ENCODE data around the gene SIN3A. TPM values are rescaled to one million over a fixed set of nuclear protein-coding genes. Genes with fewer than 3 reads are reported as not detected.
A peak's percentile ranks its signal among the peaks of the same experiment; 100 is the strongest.

SIN3A gene
- total RNA-seq, 1 donor from 2014 or later = 96.4 TPM

- H3K36me3 Mint-ChIP-seq (ENCODE audit: insufficient read depth) = peaks cover 28% of the 10 kb centered on the region
- peaks cover 13% of the 10 kb centered on the region for H3K4me1 Mint-ChIP-seq (ENCODE audit: low read depth)
- DNase-seq (ENCODE audit: low spot score, unreplicated experiment) = no peak
- TF ChIP-seq, protein P1, sequence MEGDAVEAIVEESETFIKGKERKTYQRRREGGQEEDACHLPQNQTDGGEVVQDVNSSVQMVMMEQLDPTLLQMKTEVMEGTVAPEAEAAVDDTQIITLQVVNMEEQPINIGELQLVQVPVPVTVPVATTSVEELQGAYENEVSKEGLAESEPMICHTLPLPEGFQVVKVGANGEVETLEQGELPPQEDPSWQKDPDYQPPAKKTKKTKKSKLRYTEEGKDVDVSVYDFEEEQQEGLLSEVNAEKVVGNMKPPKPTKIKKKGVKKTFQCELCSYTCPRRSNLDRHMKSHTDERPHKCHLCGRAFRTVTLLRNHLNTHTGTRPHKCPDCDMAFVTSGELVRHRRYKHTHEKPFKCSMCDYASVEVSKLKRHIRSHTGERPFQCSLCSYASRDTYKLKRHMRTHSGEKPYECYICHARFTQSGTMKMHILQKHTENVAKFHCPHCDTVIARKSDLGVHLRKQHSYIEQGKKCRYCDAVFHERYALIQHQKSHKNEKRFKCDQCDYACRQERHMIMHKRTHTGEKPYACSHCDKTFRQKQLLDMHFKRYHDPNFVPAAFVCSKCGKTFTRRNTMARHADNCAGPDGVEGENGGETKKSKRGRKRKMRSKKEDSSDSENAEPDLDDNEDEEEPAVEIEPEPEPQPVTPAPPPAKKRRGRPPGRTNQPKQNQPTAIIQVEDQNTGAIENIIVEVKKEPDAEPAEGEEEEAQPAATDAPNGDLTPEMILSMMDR (IDR thresholded peaks at IDR 0.05; ENCODE audit: unreplicated experiment) = no peak
- no peaks in the 10 kb centered on the region for H3K27me3 Mint-ChIP-seq
- no peak overlapping the region for H3K4me3 Mint-ChIP-seq (ENCODE audit: low read depth)
- no peak overlapping the region for H3K27ac Mint-ChIP-seq
- no peaks in the 10 kb centered on the region for H3K9me3 Mint-ChIP-seq (ENCODE audit: low read depth)
Measured at GRCh38 chr15:75371901-75372688, 79.4 kb downstream of the SIN3A start.

DNA sequence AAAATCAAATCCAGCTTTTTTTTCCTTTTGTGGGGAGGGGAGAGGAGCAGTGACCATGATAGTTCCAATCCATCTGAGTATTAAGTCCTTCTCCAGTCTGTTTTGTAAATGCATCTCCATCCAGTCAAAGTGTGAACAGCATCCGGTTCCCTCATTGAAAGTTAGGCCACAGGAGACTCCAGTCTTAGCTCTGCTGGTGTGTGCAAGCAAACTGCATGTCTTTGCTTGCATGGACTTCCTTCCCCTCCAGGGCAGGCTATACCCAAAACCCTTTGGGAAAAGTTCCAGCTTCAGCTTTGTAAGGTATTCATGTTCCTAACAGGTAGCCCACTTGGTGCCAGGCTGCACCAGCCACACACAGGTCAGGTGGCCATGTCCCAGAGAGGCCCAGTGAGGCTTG, 80.0 kb downstream of the SIN3A start:
- no peak overlapping the region for H3K27ac Mint-ChIP-seq
- no peaks in the 10 kb centered on the region for H3K27me3 Mint-ChIP-seq
- peaks cover 13% of the 10 kb centered on the region for H3K4me1 Mint-ChIP-seq (ENCODE audit: low read depth)
- no peak for DNase-seq (ENCODE audit: low spot score, unreplicated experiment)
- TF ChIP-seq, protein P1 (IDR thresholded peaks at IDR 0.05; ENCODE audit: unreplicated experiment) = no peak
- H3K4me3 Mint-ChIP-seq (ENCODE audit: low read depth) = no peak overlapping the region
- no peaks in the 10 kb centered on the region for H3K9me3 Mint-ChIP-seq (ENCODE audit: low read depth)
- H3K36me3 Mint-ChIP-seq (ENCODE audit: insufficient read depth) = peaks cover 27% of the 10 kb centered on the region

DNA sequence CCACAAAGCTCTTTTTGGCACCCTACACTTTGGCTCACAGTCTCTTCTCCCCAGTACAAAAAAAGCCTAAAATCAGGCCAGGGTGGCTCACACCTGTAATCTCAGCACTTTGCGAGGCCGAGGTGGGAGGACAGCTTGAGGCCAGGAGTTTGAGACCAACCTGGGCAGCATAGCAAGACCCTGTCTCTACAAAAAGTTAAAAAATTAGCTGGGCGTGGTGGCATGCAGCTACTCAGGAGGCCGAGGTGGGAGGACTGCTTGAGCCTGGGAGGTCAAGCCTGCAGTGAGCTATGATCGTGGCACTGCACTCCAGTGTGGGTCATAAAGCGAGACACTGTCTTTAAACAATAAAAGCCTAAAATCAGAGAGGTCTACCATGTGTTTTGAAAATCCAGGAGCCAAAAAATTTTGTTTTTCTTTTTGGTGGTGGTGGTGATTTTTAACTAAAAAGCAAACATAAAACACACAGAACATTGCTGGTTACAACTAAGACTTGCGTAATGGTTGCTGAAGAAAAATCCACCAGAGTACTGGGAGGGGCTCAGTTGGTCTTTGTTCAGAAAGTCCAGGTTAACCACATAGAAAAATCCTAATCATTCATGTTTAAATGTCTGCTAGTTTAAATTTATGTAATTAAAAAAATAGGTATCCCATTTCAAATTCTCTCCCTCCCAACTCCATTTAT, 81.5 kb downstream of the SIN3A start:
- Mint-ChIP-seq H3K27ac (peak overlapping the region; percentile 97), H3K4me1 (ENCODE audit: low read depth) (peaks cover 13% of the 10 kb centered on the region), H3K27me3 (no peaks in the 10 kb centered on the region), H3K4me3 (ENCODE audit: low read depth) (peak overlapping the region; percentile 88), H3K36me3 (ENCODE audit: insufficient read depth) (peaks cover 15% of the 10 kb centered on the region), H3K9me3 (ENCODE audit: low read depth) (no peaks in the 10 kb centered on the region)
- DNase-seq (ENCODE audit: low spot score, unreplicated experiment) = no peak
- TF ChIP-seq, protein P1 (IDR thresholded peaks at IDR 0.05; ENCODE audit: unreplicated experiment) = no peak

DNA sequence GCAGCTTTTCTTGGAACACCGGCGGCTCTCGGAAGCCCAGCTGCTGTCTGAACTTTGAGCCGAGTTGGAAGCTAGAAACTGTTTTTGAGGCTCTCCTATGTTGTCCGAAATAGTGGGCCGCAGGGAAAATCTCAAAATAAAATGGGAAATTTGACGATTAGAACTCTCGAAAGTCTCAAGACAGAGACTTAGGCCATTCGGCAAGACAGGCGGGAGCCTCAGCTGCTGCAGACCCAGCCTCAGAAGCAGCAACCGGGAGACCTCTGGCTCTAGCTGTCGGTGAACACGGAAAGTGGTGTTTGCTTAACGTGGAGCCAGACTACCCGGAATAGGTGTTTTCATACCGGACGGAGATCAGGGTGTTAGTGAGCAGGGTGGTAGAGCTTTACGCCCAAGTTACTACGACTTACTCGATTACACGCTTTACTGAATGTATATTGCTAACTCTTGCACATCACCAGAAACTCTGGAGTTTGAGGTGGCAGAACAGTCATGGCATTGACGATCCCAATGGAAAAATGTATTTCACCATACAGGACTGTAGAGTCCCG, 82.7 kb downstream of the SIN3A start:
- Mint-ChIP-seq H3K4me1 (ENCODE audit: low read depth) (peaks cover 13% of the 10 kb centered on the region), H3K36me3 (ENCODE audit: insufficient read depth) (peaks cover 9% of the 10 kb centered on the region), H3K27ac (peak overlapping the region; percentile 97), H3K27me3 (no peaks in the 10 kb centered on the region), H3K9me3 (ENCODE audit: low read depth) (no peaks in the 10 kb centered on the region), H3K4me3 (ENCODE audit: low read depth) (peak overlapping the region; percentile 88)
- TF ChIP-seq, protein P1 (IDR thresholded peaks at IDR 0.05; ENCODE audit: unreplicated experiment) = no peak
- no peak for DNase-seq (ENCODE audit: low spot score, unreplicated experiment)

DNA sequence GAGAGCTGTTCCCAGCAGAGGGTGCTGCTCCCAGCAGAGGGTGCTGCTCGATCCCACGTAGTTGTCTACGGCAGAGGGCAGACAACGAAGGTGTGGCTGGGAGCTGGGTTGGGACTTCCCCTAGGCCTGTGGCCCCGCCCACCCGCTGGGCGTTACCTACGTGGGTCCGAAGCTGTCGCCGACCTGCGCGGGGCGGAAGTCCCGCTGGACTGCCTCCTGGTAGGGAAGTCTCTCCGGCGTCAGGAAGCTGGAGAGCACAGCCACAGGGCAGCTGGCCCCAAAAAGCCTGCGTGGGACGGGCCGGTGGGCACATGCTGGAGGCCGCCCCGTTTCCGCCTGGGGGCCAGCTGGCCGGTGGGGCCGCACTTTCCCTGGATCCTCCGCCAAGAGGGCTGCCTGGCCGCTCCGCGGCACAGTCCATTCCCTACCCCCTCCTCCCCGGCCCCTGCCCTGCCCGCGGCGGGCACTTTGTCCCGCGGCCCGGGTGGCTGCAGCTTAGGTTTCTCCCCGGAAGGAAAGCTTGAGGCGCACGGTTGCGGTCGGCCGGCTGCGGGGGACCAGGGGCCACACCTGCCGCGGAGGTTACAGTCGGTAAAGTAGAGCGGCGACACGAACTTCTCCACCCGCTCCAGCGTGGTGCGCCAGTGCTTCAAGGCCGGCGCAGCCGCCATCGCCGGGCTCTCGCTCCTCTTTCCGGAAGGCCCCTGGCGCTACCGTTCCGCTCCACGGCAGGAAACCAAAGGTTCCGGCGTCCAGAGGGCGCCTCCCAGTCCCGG, 83.4 kb downstream of the SIN3A start, which contains the start of gene MAN2C1:
Gene MAN2C1 (minus strand): TSS at position 695 of the 776 bp plus-strand sequence. CDS start 24 bp downstream, at position 671.
- peak within 1 kb of the TSS; percentile 97 for H3K27ac Mint-ChIP-seq
- no peaks in the 10 kb centered on the region for H3K9me3 Mint-ChIP-seq (ENCODE audit: low read depth)
- DNase-seq (ENCODE audit: low spot score, unreplicated experiment) = peak; percentile 91
- peaks cover 9% of the 10 kb centered on the region for H3K36me3 Mint-ChIP-seq (ENCODE audit: insufficient read depth)
- H3K4me1 Mint-ChIP-seq (ENCODE audit: low read depth) = peaks cover 13% of the 10 kb centered on the region
- H3K4me3 Mint-ChIP-seq (ENCODE audit: low read depth) = peak within 1 kb of the TSS; percentile 88
- TF ChIP-seq, protein P1 (IDR thresholded peaks at IDR 0.05; ENCODE audit: unreplicated experiment) = peak; percentile 70
- no peaks in the 10 kb centered on the region for H3K27me3 Mint-ChIP-seq
